ENCODE data around the gene EIF2D.
A peak's percentile ranks its signal among the peaks of the same experiment; 100 is the strongest.
"Not testable (repeated sequence)": the region's sequence is repeated elsewhere in the genome, so short reads cannot be mapped to it uniquely, and the experiment has no call there.

The EIF2D gene

DNA sequence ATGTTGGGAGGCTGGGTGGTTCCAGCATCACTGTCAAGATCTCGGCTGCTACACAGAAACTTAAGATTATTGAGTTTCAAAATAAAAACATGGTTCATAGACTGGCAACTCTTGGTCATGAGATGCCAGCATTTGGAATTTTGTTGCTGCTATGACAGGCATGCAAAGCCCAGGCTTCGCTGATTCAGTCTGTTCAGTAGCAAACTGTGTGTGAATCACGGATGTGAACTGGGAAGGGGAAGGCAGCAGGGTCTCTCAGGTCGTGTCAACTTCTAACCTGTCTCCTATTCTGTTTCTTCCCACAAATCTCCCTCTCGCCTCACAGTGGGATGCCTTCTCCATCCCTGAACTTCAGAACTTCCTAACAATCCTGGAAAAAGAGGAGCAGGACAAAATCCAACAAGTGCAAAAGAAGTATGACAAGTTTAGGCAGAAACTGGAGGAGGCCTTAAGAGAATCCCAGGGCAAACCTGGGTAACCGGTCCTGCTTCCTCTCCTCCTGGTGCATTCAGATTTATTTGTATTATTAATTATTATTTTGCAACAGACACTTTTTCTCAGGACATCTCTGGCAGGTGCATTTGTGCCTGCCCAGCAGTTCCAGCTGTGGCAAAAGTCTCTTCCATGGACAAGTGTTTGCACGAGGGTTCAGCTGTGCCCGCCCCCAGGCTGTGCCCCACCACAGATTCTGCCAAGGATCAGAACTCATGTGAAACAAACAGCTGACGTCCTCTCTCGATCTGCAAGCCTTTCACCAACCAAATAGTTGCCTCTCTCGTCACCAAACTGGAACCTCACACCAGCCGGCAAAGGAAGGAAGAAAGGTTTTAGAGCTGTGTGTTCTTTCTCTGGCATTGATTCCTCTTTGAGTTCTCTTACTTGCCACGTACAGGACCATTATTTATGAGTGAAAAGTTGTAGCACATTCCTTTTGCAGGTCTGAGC, 25.5 kb downstream of the EIF2D start:
- no peak for DNase-seq (ENCODE audit: low spot score)
- no peak for FAIRE-seq

DNA sequence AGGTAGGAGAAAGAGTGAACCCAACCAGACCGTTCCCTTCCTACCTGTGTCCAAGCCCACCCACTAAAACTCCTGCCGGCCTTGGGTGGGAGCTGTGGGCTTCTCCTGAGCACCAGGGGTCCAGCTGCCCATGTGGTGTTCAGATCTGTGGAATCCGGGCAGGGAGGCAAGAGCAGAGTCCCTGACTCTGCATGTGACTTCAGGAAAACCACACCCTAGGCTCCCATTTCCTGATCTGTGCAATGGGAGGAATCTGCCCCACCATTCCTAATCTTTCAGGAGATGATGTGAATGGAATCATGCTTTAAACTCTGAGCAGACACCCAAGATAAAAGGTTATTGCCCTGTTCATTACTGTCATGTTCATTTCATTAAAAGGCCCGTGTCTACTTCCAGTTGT, 27.6 kb downstream of the EIF2D start:
- DNase-seq (ENCODE audit: low spot score) (no peak), FAIRE-seq (no peak)

GRCh38 chr1:206583707-206584648, 28.3 kb downstream of the EIF2D start:
- DNase-seq (ENCODE audit: low spot score) (peak; percentile 44), FAIRE-seq (no peak)

DNA sequence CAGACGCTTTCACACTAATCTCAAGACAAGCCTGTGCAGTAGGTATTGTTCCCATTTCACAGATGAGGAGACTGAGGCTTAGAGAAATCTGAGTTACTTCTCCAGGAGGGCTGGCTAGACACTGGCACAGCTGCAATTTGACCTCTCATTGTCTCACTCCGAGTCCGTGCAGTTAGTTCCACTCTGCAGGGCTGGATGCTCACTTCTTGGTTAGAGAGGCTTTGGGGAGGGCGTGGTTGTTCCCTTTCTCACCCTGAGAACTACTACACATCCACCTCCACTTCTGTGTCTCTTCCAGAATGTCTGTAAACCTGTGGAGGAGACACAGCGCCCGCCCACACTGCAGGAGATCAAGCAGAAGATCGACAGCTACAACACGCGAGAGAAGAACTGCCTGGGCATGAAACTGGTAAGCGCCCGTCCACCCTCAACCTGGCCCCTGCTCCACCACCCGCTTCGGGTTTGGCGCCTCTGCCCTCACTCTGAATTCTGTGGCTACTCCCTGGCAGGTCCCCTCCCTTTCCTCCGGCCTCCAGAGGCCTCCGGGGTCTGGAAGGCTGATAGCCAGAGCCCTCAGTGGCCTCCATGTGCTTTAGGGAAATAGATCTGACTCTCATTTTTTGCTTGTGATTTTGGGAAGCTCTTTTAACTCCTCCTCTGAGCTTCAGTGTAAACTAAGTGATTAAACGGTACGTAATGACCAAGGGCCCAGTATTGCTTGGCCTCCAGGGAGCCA, 29.1 kb downstream of the EIF2D start:
- FAIRE-seq (no peak), DNase-seq (ENCODE audit: low spot score) (no peak)

GRCh38 chr1:206582537-206582936, 29.7 kb downstream of the EIF2D start:
- DNase-seq (ENCODE audit: low spot score) (no peak), FAIRE-seq (no peak)

- DNase-seq (ENCODE audit: low spot score) = no peak
- FAIRE-seq = no peak
Measured at GRCh38 chr1:206581571-206581981, 30.7 kb downstream of the EIF2D start.

- FAIRE-seq; DNase-seq (ENCODE audit: low spot score): not testable (repeated sequence)
Measured at GRCh38 chr1:206581114-206581497, 31.2 kb downstream of the EIF2D start.

DNA sequence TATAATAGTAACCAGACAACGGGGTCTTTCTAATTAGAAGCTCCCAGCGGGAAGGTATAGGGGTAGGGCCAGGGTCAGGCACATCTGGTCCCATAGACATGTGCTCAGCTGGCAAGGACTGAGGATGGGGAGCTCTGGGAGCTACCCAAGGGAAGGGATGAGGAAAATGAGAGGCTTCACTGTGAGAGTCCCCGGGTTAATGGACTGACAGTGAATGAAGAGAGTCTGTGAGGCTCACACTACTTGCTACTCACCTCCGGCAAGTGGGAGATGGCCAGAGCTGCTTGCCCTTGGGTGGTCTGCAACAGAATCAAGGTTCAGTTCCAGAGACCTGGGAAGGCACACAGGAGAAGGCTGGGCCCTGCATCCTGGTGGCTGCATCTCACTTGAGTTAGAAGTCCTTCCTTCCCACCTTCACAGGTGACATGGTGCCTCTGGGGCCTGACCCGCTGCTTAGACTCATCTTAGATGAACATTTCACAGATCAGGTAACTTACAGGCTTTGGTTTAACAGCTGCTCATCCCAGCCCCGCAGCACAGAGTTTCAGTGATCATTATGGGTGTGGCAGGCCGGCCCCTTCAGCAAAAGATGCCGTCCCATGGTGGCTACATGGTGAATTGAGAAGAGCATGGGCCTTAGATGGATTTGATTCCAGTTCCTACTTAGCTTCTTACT, 31.7 kb downstream of the EIF2D start:
- FAIRE-seq (no peak), DNase-seq (ENCODE audit: low spot score) (no peak)

DNA sequence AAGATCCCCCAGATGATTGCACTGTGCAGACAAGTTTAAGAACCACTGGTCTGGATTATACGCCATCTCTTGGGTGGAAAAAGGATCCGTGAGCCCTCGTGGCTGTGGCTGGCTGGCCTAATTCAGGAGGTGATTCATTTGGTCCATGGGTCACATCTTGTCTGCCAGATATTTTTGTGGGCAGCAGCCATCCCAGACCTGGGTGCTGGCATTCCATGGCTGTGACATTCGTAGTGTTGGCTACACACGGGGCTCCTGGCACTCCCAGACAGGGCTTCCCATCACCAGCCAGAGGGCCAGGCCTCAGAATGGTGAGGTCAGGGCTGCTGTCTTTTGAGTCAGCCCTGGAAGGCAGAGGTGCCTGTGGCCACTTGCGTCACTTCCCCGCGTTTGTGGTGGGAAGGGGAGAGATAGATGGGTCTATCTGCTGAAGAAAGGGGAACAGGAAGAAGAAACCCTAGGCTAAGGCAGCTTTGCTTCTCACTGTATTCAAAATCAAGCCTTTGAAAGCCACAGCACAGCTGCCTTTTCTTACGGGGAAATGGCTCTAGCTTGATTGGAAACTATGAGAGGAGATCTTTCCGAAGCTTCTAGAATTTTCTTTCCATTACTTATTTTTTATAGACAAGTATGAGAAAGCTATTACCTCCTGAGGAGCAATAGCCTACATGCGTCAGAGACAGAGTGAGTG, 32.4 kb downstream of the EIF2D start:
- FAIRE-seq (peak; percentile 8), DNase-seq (ENCODE audit: low spot score) (peak; percentile 84)

DNA sequence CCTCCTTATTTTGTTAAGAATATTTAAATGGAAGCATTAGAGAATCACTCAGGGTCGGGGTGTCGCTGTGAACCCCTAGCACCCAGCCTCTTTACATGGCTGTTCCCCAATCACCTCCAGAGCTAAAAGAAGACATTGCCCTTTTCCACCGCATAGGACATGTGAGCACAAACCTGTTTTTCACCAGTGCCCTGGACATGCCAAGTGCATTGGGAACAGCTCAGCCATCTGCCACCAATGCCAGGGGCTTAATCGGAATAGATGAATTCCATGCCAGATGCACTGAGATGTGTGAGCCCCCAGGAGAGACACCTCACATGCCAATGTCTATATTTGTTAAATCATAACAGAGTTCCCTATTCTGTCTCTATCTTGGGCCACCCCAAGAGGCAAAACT, 33.3 kb downstream of the EIF2D start:
- FAIRE-seq = no peak
- no peak for DNase-seq (ENCODE audit: low spot score)

GRCh38 chr1:206578068-206578977, 33.9 kb downstream of the EIF2D start:
- FAIRE-seq = no peak
- DNase-seq (ENCODE audit: low spot score) = no peak

- DNase-seq (ENCODE audit: low spot score) (no peak), FAIRE-seq (no peak)
Measured at GRCh38 chr1:206577626-206578025, 34.6 kb downstream of the EIF2D start.

DNA sequence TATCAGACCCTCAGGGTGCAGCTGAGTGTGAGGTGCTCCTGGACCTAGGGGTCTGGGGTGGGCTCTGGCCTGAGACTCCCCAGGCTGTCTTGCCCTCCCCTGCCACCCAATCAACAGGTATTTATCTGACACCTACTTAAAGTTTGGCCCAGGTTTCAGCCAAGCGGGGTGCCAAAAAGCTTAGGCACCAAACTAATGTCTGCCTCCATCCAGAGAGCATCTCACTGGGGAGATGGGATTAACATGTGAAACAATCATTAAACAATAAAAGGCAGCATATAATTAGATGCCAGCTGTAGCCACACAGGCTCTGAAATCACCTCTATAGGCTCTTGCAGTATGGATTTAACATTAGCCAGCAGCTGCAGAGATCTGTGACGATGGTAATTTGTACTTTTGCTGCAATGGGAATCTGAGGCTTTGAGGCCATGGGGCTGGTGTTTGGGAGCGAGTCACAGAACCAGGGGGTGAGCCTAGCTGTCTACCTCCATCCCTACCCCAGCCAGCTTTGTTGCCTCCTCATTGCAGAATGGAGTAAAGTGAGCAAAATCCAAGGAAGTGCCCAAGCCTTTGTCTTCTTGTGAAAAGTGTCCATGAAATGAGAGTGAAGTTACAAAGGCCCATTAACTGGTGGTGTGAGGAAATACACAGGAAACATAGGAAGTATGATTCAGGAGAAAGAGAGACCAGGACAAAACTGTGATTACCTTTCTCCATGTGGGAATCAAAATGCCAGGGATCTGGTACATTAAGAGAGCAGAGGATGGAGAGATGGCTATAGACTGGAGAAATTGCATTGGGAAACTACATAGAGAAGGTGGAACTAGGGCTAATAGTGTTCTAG, 36.1 kb downstream of the EIF2D start:
- DNase-seq (ENCODE audit: low spot score) (no peak), FAIRE-seq (no peak)

- DNase-seq (ENCODE audit: low spot score) = no peak
- FAIRE-seq = no peak
Measured at GRCh38 chr1:206575165-206575893, 36.9 kb downstream of the EIF2D start.

DNA sequence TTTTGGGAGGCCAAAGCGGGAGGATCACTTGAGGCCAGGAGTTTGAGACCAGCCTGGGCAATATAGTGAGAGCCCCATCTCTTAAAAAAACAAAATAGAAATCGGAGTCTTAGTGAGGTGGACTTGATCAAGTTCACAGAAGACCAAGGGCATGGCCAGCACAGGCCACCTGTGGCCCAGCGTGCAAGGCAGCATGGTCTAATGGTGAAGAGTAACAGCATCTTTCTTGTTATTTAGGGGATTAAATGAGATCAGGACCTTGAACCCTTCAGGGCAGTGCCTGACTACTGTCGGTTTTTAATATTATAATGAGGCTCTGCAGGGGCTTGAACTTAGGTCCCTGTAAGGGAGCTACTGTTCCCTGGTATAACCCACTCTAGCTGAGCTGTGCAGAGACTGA, 38.5 kb downstream of the EIF2D start:
- DNase-seq (ENCODE audit: low spot score) (no peak), FAIRE-seq (no peak)

- FAIRE-seq (no peak), DNase-seq (ENCODE audit: low spot score) (no peak)
Measured at GRCh38 chr1:206573319-206573718, 38.9 kb downstream of the EIF2D start.

GRCh38 chr1:206572835-206573234, 39.4 kb downstream of the EIF2D start:
- FAIRE-seq = no peak
- no peak for DNase-seq (ENCODE audit: low spot score)

DNA sequence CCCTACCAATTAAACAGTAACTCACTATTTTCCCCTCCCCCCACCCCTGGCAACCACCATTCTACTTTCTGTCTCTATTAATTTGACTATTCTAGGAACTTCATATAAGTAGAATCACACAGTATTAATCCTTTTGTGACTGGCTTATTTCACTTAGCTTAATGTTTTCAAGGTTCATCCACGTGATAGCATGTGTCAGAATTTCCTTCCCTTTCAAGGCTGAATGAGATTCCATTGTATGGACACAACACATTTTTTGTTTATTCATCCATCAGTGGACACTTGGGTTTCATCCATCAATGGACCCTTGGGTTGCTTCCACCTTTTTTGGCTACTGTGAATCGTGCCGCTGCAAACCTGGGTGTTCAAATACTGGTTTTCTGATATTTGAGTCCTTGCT, 41.7 kb downstream of the EIF2D start:
- FAIRE-seq (no peak), DNase-seq (ENCODE audit: low spot score) (no peak)

All from RCC 7860 (cell line).